Hematopoietic multipotent progenitor cell treated with erythropoietin and hydrocortisone succinate and interleukin-3 and kit ligand, for 4 days (in vitro differentiated cells): ENCODE measurements around the gene TOP2B.

ENCODE experiments used
- DNase-seq: peaks from one replicate; pipeline ENCODE4 v3.0.0-alpha.2; 2015

Gene TOP2B

DNA sequence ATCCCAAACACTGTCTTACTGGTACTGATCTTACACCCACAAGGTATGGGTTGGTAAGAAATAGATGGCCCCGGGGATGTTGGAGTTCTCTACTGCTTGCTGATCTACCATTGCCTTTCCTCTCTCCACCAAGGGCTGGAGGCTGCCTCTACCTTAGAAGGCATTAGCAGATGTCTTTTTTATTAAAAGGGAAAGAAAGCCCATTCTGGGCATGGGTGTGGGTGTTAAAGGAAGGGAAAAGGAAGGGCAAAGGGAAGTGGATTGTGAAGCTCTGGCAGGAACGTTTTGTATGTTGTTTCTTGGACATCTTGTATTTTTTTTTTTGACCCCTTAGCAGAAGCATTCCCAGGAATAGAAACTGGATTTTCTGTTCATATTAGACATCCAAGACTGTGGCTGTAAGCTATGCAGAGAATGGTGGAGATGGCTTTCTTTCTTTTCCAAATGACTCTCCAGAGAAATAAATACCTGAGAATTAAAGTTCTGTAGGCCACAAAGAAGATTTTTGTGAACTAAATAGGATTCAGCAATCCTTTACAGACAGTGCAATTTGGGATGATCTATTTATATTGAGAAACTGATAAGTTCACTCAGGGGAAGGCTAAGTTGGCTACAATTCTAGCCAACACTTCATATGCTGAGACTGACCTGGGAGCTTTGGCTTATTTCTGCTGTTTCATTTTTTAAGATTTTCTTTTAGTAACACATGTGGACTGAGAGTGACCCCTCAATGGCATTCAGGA is 108.8 kb downstream of the TOP2B start:
- DNase-seq = no peak

- DNase-seq = no peak
Measured at GRCh38 chr3:25554376-25554775, 110.3 kb downstream of the TOP2B start.

- DNase-seq = no peak
Measured at GRCh38 chr3:25552251-25552650, 112.5 kb downstream of the TOP2B start.

DNA sequence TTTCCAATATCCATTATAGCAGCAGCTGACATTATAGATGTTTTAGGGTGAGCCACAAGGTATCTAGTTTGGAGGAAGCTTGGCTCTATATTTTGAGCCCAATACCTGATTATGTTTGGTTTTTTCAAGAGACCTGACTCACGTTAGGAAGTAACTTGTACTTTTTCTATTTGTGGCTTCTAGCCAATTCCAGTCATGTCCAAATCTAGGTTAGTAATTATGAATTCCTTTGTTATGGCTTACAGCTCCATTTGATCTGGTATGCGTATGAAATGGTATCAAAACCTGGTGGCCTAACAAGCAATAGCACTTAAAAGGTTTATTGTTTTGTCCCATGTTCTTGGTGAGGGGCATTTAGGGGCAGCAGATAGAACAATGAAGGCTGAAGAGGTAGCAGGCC is 115.9 kb downstream of the TOP2B start:
- DNase-seq = no peak

- no peak for DNase-seq
Measured at GRCh38 chr3:25547943-25548674, 116.6 kb downstream of the TOP2B start.
